Mammary epithelial cell (primary cell): ENCODE measurements around the gene HIF1A.

ENCODE experiments used
- CTCF ChIP-seq, 2 donors: IDR thresholded peaks in 1 of 2; conservative IDR thresholded peaks in 1 of 2; 2 replicates each; pipeline ENCODE4 v1.5.1; 2011 to 2012; ENCODE audit warnings: inconsistent platforms in 2 of 2, low read length in 2 of 2, mild to moderate bottlenecking in 2 of 2, control low read depth in 1 of 2, low read depth in 1 of 2; ENCODE audit not compliant: insufficient read depth in 1 of 2; ENCODE audit errors: extremely low read depth in 1 of 2
- EZH2 ChIP-seq: IDR thresholded peaks from 2 replicates; pipeline ENCODE4 v1.6.1; 2012; ENCODE audit warnings: low read length, inconsistent platforms, borderline replicate concordance

DNA sequence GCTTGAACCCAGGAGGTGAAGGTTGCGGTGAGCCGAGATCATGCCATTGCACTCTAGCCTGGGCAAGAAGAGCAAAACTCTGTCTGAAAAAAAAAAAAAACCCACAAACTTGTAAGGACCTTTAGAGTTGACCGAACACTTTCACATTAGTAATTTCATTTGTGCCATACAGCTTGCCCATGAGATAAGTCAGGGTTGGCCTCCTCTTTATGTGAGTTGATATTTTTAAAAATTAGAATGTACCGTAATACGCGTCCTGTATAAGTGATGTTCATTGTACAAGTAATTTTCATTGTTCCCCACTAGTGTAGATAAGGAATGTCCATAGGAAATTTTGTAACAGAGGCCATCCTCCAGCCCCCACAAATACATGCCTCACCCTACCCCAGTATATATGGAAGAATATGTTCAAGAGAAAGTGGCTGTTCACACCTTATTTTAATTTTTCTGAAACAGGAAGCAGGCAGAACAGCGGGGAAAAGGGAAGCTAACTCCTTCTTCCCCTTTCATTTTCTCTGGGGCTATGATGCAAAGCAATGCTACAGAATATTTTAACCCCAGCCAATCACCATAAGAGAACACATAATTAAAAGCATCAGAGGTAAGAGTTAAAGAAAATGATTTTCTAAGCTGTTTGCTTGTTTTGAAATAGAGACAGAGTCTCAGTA lies 31.9 kb upstream of the HIF1A start:
- no peak for TF ChIP-seq CTCF (conservative IDR thresholded peaks at IDR 0.05 in 1 of 2, IDR thresholded peaks at IDR 0.05 in 1 of 2; ENCODE audit: extremely low read depth in 1 of 2, insufficient read depth in 1 of 2, low read depth in 1 of 2, low read length in 2 of 2)
- TF ChIP-seq EZH2: no peak
